ENCODE measurements around the gene ACTG1.

The ACTG1 gene

DNA sequence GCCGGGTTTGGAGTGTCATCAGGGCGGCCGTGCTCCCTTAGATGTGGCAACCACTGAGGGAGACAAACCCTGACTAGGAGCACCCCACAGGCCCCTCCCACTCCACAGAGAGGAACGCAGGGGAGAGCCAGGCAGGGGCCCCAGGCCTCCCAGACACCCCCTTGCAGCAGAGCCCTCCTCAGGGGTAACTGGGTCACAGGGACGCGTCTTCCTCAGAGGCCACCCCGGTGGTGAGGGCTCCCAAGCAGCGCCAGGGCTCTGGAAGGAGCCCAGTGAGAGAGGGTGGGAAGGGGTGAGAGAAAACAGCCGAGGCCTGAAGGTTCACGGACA is 26.9 kb upstream of the ACTG1 start:
- no peak for TF ChIP-seq BHLHE40 (IDR thresholded peaks at IDR 0.05; ENCODE audit: borderline replicate concordance)
- no peak for TF ChIP-seq NFRKB (IDR thresholded peaks at IDR 0.05)
- TF ChIP-seq ZNF384 (IDR thresholded peaks at IDR 0.05) = no peak
- TF ChIP-seq, protein P1, sequence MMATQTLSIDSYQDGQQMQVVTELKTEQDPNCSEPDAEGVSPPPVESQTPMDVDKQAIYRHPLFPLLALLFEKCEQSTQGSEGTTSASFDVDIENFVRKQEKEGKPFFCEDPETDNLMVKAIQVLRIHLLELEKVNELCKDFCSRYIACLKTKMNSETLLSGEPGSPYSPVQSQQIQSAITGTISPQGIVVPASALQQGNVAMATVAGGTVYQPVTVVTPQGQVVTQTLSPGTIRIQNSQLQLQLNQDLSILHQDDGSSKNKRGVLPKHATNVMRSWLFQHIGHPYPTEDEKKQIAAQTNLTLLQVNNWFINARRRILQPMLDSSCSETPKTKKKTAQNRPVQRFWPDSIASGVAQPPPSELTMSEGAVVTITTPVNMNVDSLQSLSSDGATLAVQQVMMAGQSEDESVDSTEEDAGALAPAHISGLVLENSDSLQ (IDR thresholded peaks at IDR 0.05) = no peak
- TF ChIP-seq LEF1 (IDR thresholded peaks at IDR 0.05; ENCODE audit: borderline replicate concordance) = no peak
- TF ChIP-seq CTBP1 (IDR thresholded peaks at IDR 0.05; ENCODE audit: borderline replicate concordance) = no peak
- no peak for TF ChIP-seq L3MBTL2 (conservative IDR thresholded peaks at IDR 0.05)
- no peak for TF ChIP-seq HDGF (IDR thresholded peaks at IDR 0.05; ENCODE audit: borderline replicate concordance)
- TF ChIP-seq FOXA1 (IDR thresholded peaks at IDR 0.05) = no peak
- no peak for TF ChIP-seq TARDBP (IDR thresholded peaks at IDR 0.05)
- no peak for TF ChIP-seq FOXK2 (IDR thresholded peaks at IDR 0.05)
- no peak for TF ChIP-seq SP1 (IDR thresholded peaks at IDR 0.05)
- TF ChIP-seq ARNT (IDR thresholded peaks at IDR 0.05) = no peak
- no peak for TF ChIP-seq FOXM1 (IDR thresholded peaks at IDR 0.05; ENCODE audit: borderline replicate concordance)
- no peak for TF ChIP-seq ELF4 (IDR thresholded peaks at IDR 0.05)
- ChIA-PET CTCF (no interaction called here), POLR2A (interaction anchor here (1.0 to 1.9 kb wide), 2 partner anchors 12 to 13 kb away, joined by 5 read pairs; partner anchors contain the start of gene FAAP100)
- no peak for DNase-seq (ENCODE audit: extremely low spot score)

DNA sequence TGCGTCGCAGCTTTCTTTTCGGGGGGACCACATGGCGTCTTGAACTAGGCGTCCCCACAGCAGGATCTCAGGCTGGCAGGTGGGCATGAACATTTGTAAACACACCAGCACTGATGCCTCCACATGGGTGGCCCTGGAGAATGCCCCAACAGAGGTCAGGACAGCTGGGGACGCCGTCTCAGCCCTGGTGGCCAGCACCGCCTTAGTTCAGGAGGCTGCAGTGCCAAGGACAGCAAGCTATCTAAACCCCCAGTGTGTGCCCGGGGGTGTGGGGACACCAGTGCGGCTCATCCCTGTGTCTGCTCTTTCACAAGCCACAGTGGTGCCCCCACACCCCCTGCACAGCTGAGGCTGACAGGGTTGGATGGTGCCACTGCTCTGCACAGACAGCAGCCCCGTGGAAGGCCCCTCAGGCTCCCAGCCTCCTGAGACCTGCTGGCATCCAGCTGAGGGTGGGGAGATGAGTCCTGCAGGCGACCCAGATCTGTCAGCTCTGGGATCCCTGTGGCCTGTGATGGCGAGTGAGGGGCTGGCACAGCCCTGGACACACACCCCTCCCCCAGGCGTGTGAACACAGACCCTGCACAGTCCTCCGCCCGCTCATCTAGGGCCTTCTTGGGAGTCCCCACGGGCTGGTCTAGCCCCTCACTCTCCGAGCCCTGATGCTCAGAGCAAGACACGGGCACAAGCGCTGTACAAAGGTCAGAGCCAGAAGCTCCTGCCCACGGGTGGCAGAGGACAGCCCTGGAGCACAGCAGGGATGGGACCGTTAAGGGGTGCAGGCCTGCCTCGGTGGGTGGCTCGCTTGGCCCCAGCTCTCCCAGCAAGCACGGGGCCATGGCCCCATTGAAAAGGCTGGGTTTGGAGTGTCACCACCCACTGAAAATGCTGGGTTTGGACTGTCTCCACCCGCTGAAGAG is 26.3 kb upstream of the ACTG1 start:
- no peak for DNase-seq (ENCODE audit: extremely low spot score)
- no peak for TF ChIP-seq TARDBP (IDR thresholded peaks at IDR 0.05)
- no peak for TF ChIP-seq BHLHE40 (IDR thresholded peaks at IDR 0.05; ENCODE audit: borderline replicate concordance)
- TF ChIP-seq ARNT (IDR thresholded peaks at IDR 0.05) = no peak
- TF ChIP-seq ELF4 (IDR thresholded peaks at IDR 0.05) = no peak
- ChIA-PET POLR2A (interaction anchor here (0.8 to 1.9 kb wide), 2 partner anchors 12 to 14 kb away, joined by 3 to 5 read pairs; no protein-coding TSS in a partner anchor), CTCF (no interaction called here)

DNA sequence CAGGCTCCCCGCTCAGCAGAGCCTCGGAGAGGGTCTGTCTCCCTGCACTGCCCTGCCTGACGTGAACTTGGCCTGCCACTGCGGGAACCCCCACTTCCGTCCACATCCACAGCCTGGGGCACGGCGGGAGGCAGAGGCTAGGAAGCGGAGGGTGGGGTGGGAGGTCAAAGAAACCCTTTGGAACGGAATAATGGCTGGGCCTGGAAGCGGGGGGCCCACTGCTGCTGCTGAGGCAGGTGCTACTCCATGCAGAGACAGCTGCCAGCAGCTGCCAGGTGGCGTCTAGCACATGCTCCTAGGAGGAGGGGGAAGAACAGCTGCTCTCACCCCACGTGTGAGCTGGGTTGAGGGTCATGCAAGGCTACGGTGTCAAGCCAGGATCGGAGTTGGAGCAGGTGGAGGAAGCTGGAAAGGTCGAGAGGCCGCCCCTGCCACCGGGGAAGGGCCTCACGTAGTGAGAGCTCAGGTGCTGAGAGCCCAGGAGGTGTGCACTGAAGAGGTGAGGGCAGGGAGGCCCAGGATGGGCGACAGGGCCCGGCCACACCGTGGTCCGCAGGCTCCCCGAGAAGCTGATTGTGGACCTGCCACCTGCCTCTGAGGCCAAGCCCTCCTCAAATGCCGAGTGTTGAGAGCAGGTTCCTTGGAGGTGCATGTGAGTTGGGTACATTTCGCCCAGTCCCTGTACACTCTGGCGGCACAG is 25.4 kb upstream of the ACTG1 start:
- CTCF ChIA-PET = no interaction called here
- no peak for DNase-seq (ENCODE audit: extremely low spot score)
- TF ChIP-seq TARDBP (IDR thresholded peaks at IDR 0.05) (no peak), FOXK2 (IDR thresholded peaks at IDR 0.05) (no peak), FOXA1 (IDR thresholded peaks at IDR 0.05) (no peak), BHLHE40 (IDR thresholded peaks at IDR 0.05; ENCODE audit: borderline replicate concordance) (no peak), CTBP1 (IDR thresholded peaks at IDR 0.05; ENCODE audit: borderline replicate concordance) (no peak), ARNT (IDR thresholded peaks at IDR 0.05) (no peak), ZNF384 (IDR thresholded peaks at IDR 0.05) (no peak), HDGF (IDR thresholded peaks at IDR 0.05; ENCODE audit: borderline replicate concordance) (no peak), NFRKB (IDR thresholded peaks at IDR 0.05) (no peak), SUZ12 (IDR thresholded peaks at IDR 0.05) (no peak), SP1 (IDR thresholded peaks at IDR 0.05) (no peak), FOXM1 (IDR thresholded peaks at IDR 0.05; ENCODE audit: borderline replicate concordance) (no peak), ELF4 (IDR thresholded peaks at IDR 0.05) (no peak)
- TF ChIP-seq, protein P1 (IDR thresholded peaks at IDR 0.05) = no peak
- POLR2A ChIA-PET = interaction anchor here (0.8 to 1.9 kb wide), 3 partner anchors 13 to 242 kb away, joined by 3 to 5 read pairs (median 3); partner anchors contain the start of gene SLC38A10

DNA sequence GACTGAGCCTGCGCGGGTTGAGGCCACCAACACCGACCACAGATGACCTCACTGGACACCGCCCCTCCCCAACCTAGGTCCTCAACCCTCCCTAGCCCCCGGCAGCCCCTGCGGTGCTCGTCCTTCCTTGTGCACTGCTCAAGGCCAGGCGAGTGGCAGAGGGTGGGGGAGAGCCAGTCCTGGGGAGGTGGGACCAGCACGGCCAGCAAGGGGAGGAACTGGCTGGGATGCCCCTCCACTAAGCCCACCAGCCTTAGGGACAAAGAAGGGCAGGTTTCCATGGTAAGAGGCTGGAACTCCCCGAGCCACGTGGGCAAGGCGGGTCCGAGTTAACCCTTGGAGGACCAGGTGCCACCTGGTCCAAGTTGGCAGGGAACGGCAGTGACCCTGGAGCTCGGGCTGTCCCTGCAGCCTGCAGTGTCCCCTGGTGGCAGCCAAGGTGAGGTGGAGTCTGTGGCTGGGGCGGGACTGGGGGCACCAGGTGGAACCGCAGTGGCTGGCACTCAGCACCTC is 24.8 kb upstream of the ACTG1 start:
- TF ChIP-seq HDGF (IDR thresholded peaks at IDR 0.05; ENCODE audit: borderline replicate concordance) = no peak
- TF ChIP-seq NFRKB (IDR thresholded peaks at IDR 0.05) = no peak
- no peak for TF ChIP-seq LEF1 (IDR thresholded peaks at IDR 0.05; ENCODE audit: borderline replicate concordance)
- DNase-seq (ENCODE audit: extremely low spot score) = peak; percentile 46
- CTCF ChIA-PET = no interaction called here
- POLR2A ChIA-PET = interaction anchor here (1.0 to 1.9 kb wide), 3 partner anchors 9 to 242 kb away, joined by 3 to 5 read pairs (median 4); partner anchors contain the start of gene SLC38A10

DNA sequence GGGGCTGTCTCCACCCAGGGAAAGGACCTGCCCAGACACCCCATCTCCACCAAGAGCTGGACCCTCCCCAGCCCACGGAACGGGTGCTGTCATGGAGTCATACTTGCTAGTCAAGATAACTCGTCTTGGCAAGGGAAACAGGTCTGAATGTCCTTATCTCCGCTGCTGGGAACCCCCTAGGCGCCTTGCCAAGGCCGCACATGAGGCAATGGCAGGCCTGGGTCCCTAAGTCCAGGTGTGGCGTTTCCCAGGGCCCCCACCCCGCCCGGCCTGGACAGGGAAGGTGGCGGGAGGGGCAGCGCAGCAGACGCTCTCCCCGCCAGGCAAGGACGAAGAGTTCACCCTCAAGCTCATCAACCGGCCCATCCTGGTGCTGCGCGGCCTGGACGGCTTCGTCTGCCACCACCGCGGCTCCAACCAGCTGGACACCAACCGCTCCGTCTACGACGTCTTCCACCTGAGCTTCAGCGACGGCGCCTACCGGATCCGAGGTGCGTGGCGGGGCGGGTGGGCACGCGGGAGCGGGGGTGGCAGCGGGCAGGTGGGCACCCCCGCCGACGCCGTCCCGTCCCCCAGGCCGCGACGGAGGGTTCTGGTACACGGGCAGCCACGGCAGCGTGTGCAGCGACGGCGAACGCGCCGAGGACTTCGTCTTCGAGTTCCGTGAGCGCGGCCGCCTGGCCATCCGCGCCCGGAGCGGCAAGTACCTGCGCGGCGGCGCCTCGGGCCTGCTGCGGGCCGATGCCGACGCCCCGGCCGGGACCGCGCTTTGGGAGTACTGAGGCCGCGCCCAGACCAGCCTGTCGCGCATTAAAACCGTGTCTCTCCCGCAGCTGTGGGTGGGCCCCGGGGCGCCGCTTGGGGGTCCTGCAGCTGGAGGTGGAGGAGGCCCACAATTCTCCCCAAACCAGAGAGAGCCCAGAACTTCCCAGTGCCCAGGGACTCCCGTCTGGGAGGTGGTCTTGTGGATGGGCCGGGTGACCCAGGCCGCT is 24.0 kb upstream of the ACTG1 start:
- DNase-seq (ENCODE audit: extremely low spot score) = no peak
- ChIA-PET POLR2A (interaction anchor here (0.8 to 1.7 kb wide), 4 partner anchors 10 to 241 kb away, joined by 3 to 4 read pairs (median 4); partner anchors contain the start of gene SLC38A10), CTCF (no interaction called here)
- TF ChIP-seq ZNF384 (IDR thresholded peaks at IDR 0.05) (no peak), LEF1 (IDR thresholded peaks at IDR 0.05; ENCODE audit: borderline replicate concordance) (no peak), FOXK2 (IDR thresholded peaks at IDR 0.05) (no peak), NFRKB (IDR thresholded peaks at IDR 0.05) (no peak), HDGF (IDR thresholded peaks at IDR 0.05; ENCODE audit: borderline replicate concordance) (no peak)

All from HEK293T (cell line).